Loucy (cell line): ENCODE measurements around the gene RANBP2.

Experiments used
- H2AFZ ChIP-seq: fragments of 200-600 bp; sonication (generic); 2 replicates; pipeline ENCODE4 v1.6.0; 2016; ENCODE audit warnings: antibody characterized with exemption, mild to moderate bottlenecking, low read length, moderate library complexity
- H3F3A ChIP-seq: fragments of 200-600 bp; 2 replicates; pipeline ENCODE4 v1.6.0; 2016; ENCODE audit warnings: antibody characterized with exemption, low read depth, mild to moderate bottlenecking
- H3K27me3 ChIP-seq: fragments of 200-600 bp; sonication (generic); 2 replicates; pipeline ENCODE4 v1.6.1; 2014; ENCODE audit warnings: low read length, mild to moderate bottlenecking; ENCODE audit not compliant: insufficient read depth, poor library complexity, severe bottlenecking
- H3K36me3 ChIP-seq: fragments of 200-600 bp; sonication (generic); 2 replicates; pipeline ENCODE4 v1.6.1; 2016; ENCODE audit warnings: low read length; ENCODE audit not compliant: insufficient read depth
- H3K4me1 ChIP-seq: fragments of 200-600 bp; sonication (generic); 2 replicates; pipeline ENCODE4 v1.5.1; 2014; ENCODE audit warnings: low read length, mild to moderate bottlenecking; ENCODE audit not compliant: insufficient read depth, poor library complexity, severe bottlenecking
- H3K4me2 ChIP-seq: fragments of 200-600 bp; sonication (generic); 2 replicates; pipeline ENCODE4 v1.6.0; 2014; ENCODE audit warnings: antibody characterized with exemption, low read length, low read depth, mild to moderate bottlenecking; ENCODE audit not compliant: poor library complexity, severe bottlenecking
- H3K4me3 ChIP-seq: fragments of 200-600 bp; sonication (generic); 2 replicates; pipeline ENCODE4 v1.5.1; 2014; ENCODE audit warnings: low read length, mild to moderate bottlenecking, mixed read lengths; ENCODE audit not compliant: poor library complexity, severe bottlenecking
- H3K79me2 ChIP-seq: fragments of 200-600 bp; sonication (generic); 2 replicates; pipeline ENCODE4 v1.6.1; 2014; ENCODE audit warnings: low read length; ENCODE audit not compliant: insufficient read depth
- H3K9ac ChIP-seq: fragments of 200-600 bp; sonication (generic); 2 replicates; pipeline ENCODE4 v1.6.0; 2014; ENCODE audit warnings: mild to moderate bottlenecking, low read depth, low read length, moderate library complexity; ENCODE audit not compliant: poor library complexity, severe bottlenecking
- H3K9me2 ChIP-seq: fragments of 200-600 bp; sonication (generic); replicated peaks from 2 replicates; pipeline ENCODE4 v1.6.1; 2016; ENCODE audit warnings: low read depth, low read length, mixed read lengths
- H3K9me3 ChIP-seq: fragments of 200-600 bp; sonication (generic); 2 replicates; pipeline ENCODE4 v1.6.1; 2014; ENCODE audit warnings: mild to moderate bottlenecking, antibody characterized with exemption, low read length, low read depth; ENCODE audit not compliant: insufficient read depth
- H4K20me1 ChIP-seq: fragments of 200-600 bp; sonication (generic); 2 replicates; pipeline ENCODE4 v1.6.0; 2014; ENCODE audit warnings: antibody characterized with exemption, low read length, mild to moderate bottlenecking; ENCODE audit not compliant: insufficient read depth, poor library complexity, severe bottlenecking
- CTCF ChIP-seq: fragments of 200-600 bp; sonication (generic); conservative IDR thresholded peaks from 2 replicates; pipeline ENCODE4 v1.5.1; 2014; ENCODE audit warnings: mild to moderate bottlenecking, antibody characterized with exemption, low read length
- EZH2phosphoT487 ChIP-seq: fragments of 200-600 bp; IDR thresholded peaks from 2 replicates; pipeline ENCODE4 v1.6.1; 2018; ENCODE audit warnings: antibody characterized with exemption, mild to moderate bottlenecking, moderate library complexity, borderline replicate concordance

The RANBP2 gene

GRCh38 chr2:108786354-108787215, 67.3 kb downstream of the RANBP2 start, which contains the start of gene CCDC138:
Gene CCDC138, plus strand, starts transcription at chr2:108786771. Its CDS starts 52 bp downstream, at chr2:108786823.
- Histone ChIP-seq H3K4me3 (peak within 1 kb of the TSS; percentile 83), H3F3A (0 out of 2 replicates have a peak, but pooled peaks cover 3% of the 10 kb centered on the region), H2AFZ (peak within 1 kb of the TSS; percentile 80), H3K4me2 (peak within 1 kb of the TSS; percentile 93), H3K9ac (peak within 1 kb of the TSS; percentile 77), H3K27me3 (no peaks in the 10 kb centered on the region), H3K4me1 (peaks cover 14% of the 10 kb centered on the region), H3K36me3 (peaks cover 35% of the 10 kb centered on the region), H3K9me3 (no peaks in the 10 kb centered on the region), H3K79me2 (peaks cover 37% of the 10 kb centered on the region), H3K9me2 (no peaks in the 10 kb centered on the region), H4K20me1 (no peaks in the 10 kb centered on the region)
- no peak for TF ChIP-seq EZH2phosphoT487
- TF ChIP-seq CTCF: no peak

GRCh38 chr2:108787216-108787541, 67.9 kb downstream of the RANBP2 start:
- Histone ChIP-seq H3K9me2 (no peaks in the 10 kb centered on the region), H4K20me1 (no peaks in the 10 kb centered on the region), H3K9me3 (no peaks in the 10 kb centered on the region), H3K4me3 (peak overlapping the region; percentile 83), H2AFZ (peak overlapping the region; percentile 80; the same call in 1 of the 2 replicates), H3K36me3 (peaks cover 29% of the 10 kb centered on the region), H3F3A (0 out of 2 replicates have a peak, but pooled peaks cover 3% of the 10 kb centered on the region), H3K9ac (peak overlapping the region; percentile 77), H3K4me1 (peaks cover 14% of the 10 kb centered on the region), H3K4me2 (peak overlapping the region; percentile 93), H3K27me3 (no peaks in the 10 kb centered on the region), H3K79me2 (peaks cover 37% of the 10 kb centered on the region)
- TF ChIP-seq EZH2phosphoT487 (no peak), CTCF (no peak)

GRCh38 chr2:108803045-108803736, 83.9 kb downstream of the RANBP2 start:
- no peak overlapping the region for H2AFZ ChIP-seq
- no peaks in the 10 kb centered on the region for H3K9me2 ChIP-seq
- H3K79me2 ChIP-seq: 0 out of 2 replicates have a peak, but pooled peaks cover 3% of the 10 kb centered on the region
- H3K4me1 ChIP-seq: no peaks in the 10 kb centered on the region
- H3K36me3 ChIP-seq: peaks cover 59% of the 10 kb centered on the region; the same call in 1 of the 2 replicates
- 0 out of 2 replicates have a peak, but pooled peaks cover 3% of the 10 kb centered on the region for H3F3A ChIP-seq
- H3K27me3 ChIP-seq: no peaks in the 10 kb centered on the region
- no peak overlapping the region for H3K4me2 ChIP-seq
- H4K20me1 ChIP-seq: no peaks in the 10 kb centered on the region
- no peaks in the 10 kb centered on the region for H3K9me3 ChIP-seq
- no peak overlapping the region for H3K4me3 ChIP-seq
- TF ChIP-seq CTCF (no peak), EZH2phosphoT487 (no peak)
- no peak overlapping the region for H3K9ac ChIP-seq
